Measurements from ENCODE around the gene AASDH. TPM values are rescaled to one million over a fixed set of nuclear protein-coding genes. Genes with fewer than 3 reads are reported as not detected.
"Not testable (repeated sequence)": the region's sequence is repeated elsewhere in the genome, so short reads cannot be mapped to it uniquely, and the experiment has no call there.

Gene AASDH
- total RNA-seq, 2 experiments from 2014 or later, result 10.3 to 12.8 TPM

DNA sequence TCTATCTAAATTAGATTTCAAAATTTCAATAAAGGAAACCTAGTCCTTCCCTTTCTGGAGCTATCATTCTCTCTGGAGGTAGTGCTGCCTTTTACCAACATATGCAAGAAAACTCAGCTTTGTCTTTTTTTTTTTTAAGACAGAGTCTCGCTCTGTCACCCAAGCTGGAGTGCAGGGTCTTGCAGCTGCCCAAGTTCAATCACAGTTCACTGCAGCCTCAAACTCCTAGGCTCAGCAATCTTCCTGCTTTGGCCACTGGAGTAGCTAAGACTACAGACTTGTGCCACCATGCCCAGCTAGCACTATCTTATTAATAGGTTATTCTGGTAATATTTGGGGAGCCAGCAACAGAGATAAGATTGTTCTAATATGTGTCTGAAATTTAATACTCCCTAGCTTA, 12.3 kb downstream of the AASDH start:
- Mint-ChIP-seq H3K9me3 (no peaks in the 10 kb centered on the region), H3K27ac (no peak overlapping the region), H3K36me3 (peaks cover 6% of the 10 kb centered on the region), H3K4me3 (no peak overlapping the region), H3K4me1 (peaks cover 1% of the 10 kb centered on the region), H3K27me3 (no peaks in the 10 kb centered on the region)
- no peak for ATAC-seq (ENCODE audit: low read depth)
- no peak for DNase-seq
- POLR2A ChIA-PET, result interaction anchor here (1.5 kb wide), 1 partner anchor 12 kb away, joined by 3 read pairs; the partner anchor contains the start of gene AASDH

DNA sequence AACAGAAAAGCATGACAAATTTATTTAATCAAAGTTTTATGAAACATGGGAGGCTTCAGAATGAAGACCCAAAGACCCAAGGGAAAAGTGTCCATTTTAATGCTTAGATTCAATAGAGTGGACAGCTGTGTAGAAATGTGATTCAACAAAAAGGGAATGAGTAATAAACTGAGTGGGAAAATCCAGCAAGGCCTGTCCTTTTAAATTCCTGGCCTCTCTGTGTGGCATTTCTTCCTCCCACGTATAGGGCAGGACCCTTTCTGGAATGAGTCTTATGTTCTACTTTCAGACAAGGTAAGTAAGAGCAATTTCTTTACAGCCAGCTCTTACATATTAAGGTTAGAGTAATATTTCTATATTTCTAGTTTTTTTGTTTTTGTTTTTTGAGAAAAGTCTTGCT, 14.5 kb downstream of the AASDH start:
- POLR2A ChIA-PET, result no interaction called here
- no peak for DNase-seq
- H3K4me1 Mint-ChIP-seq, result peaks cover 1% of the 10 kb centered on the region
- H3K27ac Mint-ChIP-seq, result no peak overlapping the region
- H3K36me3 Mint-ChIP-seq, result peaks cover 20% of the 10 kb centered on the region
- ATAC-seq (ENCODE audit: low read depth), result no peak
- no peak overlapping the region for H3K4me3 Mint-ChIP-seq
- no peaks in the 10 kb centered on the region for H3K27me3 Mint-ChIP-seq
- H3K9me3 Mint-ChIP-seq, result peaks cover 3% of the 10 kb centered on the region

DNA sequence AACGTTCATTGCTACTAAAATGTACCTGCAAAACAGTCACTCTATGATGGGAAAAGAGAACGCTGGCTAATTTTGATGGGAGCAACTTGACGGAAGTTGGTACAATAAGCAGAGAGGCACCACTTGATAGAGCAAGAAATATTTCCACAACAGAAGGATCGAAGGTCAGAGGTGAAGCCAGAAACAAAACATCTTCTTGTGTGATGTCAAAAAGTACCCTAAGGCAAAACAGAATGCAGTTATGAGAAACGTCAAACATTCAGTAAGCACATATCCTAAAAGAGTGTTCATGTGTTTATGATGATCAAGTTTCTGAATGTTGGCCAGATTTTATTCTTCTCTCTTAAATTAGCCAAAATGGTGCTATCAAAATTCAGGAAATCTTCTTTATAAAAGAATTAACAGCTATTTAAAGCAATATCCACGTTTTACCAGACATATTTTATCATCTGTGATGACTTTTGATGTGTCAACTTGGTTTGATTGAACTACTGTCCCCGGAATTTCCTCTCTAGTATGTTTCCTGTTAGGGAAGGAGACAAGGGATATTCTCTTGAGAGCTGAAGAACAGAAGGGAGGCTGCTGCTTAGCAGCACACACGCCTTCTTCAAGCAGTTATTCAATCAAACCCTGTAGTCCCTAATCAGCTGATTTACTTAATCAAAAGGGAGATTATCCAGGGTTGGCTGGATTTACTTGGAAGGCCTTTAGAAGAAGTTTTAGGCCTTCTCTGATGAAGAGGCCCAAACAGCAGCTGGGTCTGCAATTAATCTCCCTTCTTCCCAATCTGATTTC, 15.7 kb downstream of the AASDH start:
- POLR2A ChIA-PET, result no interaction called here
- Mint-ChIP-seq H3K36me3 (peaks cover 20% of the 10 kb centered on the region), H3K27ac (no peak overlapping the region)

DNA sequence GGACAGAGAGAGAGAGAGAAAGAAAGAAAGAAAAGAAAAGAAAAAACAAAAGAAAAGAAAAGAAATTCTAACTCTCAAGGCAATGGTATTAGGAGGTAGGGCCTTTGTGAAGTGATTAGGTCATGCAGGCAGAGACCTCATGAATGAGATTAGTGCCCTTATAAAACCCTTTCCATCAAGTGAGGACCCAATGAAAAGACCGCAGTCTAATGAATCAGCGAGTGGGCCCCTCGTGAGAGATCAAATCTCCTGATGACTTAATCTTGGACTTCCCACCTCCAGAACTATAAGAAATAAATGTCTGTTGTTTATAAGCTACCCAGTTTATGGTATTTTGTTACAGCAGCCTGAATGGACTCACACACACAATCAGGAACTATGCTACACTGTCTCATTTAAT, 16.9 kb downstream of the AASDH start:
- no peaks in the 10 kb centered on the region for H3K27me3 Mint-ChIP-seq
- POLR2A ChIA-PET, result no interaction called here
- ATAC-seq (ENCODE audit: low read depth), result no peak

More for the DNA sequence above, 15.7 kb downstream of the AASDH start:
- DNase-seq (no peak), ATAC-seq (ENCODE audit: low read depth) (no peak)
- Mint-ChIP-seq H3K27me3 (no peaks in the 10 kb centered on the region), H3K4me3 (no peak overlapping the region), H3K9me3 (peaks cover 3% of the 10 kb centered on the region), H3K4me1 (no peaks in the 10 kb centered on the region)

DNA sequence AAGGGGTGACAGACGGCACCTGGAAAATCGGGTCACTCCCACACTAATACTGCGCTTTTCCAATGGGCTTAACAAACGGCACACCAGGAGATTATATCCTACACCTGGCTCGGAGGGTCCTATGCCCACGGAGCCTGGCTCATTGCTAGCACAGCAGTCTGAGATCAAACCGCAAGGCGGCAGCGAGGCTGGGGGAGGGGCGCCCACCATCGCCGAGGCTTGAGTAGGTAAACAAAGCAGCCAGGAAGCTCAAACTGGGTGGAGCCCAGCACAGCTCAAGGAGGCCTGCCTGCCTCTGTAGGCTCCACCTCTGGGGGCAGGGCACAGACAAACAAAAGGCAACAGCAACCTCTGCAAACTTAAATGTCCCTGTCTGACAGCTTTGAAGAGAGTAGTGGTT, 24.3 kb downstream of the AASDH start:
- DNase-seq; H3K9me3 Mint-ChIP-seq; H3K27me3 Mint-ChIP-seq; ATAC-seq (ENCODE audit: low read depth); H3K4me3 Mint-ChIP-seq; POLR2A ChIA-PET; H3K4me1 Mint-ChIP-seq; H3K27ac Mint-ChIP-seq: not testable (repeated sequence)
- peaks cover 18% of the 10 kb centered on the region for H3K36me3 Mint-ChIP-seq

More for the DNA sequence above, 16.9 kb downstream of the AASDH start:
- Mint-ChIP-seq H3K9me3 (peaks cover 4% of the 10 kb centered on the region), H3K27ac (no peak overlapping the region), H3K4me3 (no peak overlapping the region), H3K4me1 (no peaks in the 10 kb centered on the region), H3K36me3 (peaks cover 20% of the 10 kb centered on the region)
- DNase-seq, result no peak

DNA sequence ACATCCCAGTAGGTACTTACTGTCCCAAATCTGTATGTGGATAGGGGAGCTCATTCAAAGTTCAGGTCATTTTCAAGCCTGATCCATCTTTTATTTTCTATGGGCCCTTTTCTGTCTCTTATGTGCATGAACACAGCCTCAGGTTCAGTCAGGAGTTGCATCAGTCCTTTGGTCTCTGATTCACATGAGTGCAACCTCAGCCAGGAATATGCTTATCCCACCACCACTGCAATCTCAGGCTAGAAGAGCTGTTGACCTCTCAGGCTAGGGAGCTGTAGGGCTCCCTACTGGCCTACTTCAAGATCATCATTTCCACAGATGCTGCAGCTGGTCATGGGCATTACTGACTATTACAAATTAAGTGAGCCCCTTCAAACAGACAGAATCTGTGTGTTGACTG, 27.2 kb downstream of the AASDH start:
- POLR2A ChIA-PET, result no interaction called here
- Mint-ChIP-seq H3K4me1 (peaks cover 3% of the 10 kb centered on the region), H3K27ac (no peak overlapping the region), H3K9me3 (peaks cover 8% of the 10 kb centered on the region), H3K36me3 (peaks cover 14% of the 10 kb centered on the region), H3K27me3 (no peaks in the 10 kb centered on the region), H3K4me3 (no peak overlapping the region)
- DNase-seq (no peak), ATAC-seq (ENCODE audit: low read depth) (no peak)

DNA sequence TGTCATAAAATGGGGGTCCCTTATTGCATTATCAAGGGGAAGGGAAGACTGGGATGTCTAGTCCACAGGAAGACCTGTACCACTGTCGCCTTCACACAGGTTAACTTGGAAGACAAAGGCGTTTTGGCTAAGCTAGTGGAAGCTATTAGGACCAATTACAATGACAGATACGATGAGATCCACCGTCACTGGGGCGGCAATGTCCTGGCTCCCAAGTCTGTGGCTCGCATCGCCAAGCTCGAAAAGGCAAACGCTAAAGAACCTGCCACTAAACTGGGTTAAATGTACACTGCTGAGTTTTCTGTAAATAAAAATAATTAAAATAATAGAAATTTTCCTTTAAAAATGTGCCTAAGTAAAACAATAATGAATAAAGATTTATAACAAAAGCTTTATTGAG, 30.6 kb downstream of the AASDH start:
- H3K36me3 Mint-ChIP-seq, result peaks cover 3% of the 10 kb centered on the region
- no peak for ATAC-seq (ENCODE audit: low read depth)
- POLR2A ChIA-PET, result no interaction called here

DNA sequence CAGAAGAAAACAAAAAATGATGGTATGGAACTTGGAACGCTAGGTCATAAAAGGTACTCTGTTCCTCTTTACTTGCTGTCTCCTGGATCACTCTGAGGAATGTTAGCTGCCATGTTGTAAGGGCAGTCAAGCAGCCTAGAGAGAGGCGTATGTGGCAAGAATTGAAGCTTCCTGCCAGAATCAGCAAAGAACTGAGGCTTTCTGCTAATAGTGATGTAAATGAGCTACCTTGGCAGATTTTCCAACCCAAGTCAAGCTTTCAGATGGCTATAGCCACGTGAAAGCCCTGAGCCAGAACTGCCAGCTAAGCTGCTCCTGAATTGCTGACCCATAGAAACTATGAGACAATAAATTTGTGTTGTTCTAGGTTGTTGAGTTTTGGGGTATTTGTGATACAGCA, 38.7 kb downstream of the AASDH start:
- POLR2A ChIA-PET, result interaction anchor here (1.1 kb wide), 1 partner anchor 39 kb away, joined by 4 read pairs; the partner anchor contains the start of gene AASDH
- DNase-seq, result no peak
- no peak for ATAC-seq (ENCODE audit: low read depth)
- no peak overlapping the region for H3K4me3 Mint-ChIP-seq
- no peaks in the 10 kb centered on the region for H3K27me3 Mint-ChIP-seq
- H3K36me3 Mint-ChIP-seq, result peaks cover 9% of the 10 kb centered on the region
- H3K9me3 Mint-ChIP-seq, result no peaks in the 10 kb centered on the region
- peaks cover 8% of the 10 kb centered on the region for H3K4me1 Mint-ChIP-seq
- H3K27ac Mint-ChIP-seq, result no peak overlapping the region

More for the DNA sequence above, 30.6 kb downstream of the AASDH start:
- Mint-ChIP-seq H3K9me3 (no peaks in the 10 kb centered on the region), H3K27me3 (no peaks in the 10 kb centered on the region), H3K27ac (no peak overlapping the region), H3K4me3 (no peak overlapping the region), H3K4me1 (no peaks in the 10 kb centered on the region)
- no peak for DNase-seq

DNA sequence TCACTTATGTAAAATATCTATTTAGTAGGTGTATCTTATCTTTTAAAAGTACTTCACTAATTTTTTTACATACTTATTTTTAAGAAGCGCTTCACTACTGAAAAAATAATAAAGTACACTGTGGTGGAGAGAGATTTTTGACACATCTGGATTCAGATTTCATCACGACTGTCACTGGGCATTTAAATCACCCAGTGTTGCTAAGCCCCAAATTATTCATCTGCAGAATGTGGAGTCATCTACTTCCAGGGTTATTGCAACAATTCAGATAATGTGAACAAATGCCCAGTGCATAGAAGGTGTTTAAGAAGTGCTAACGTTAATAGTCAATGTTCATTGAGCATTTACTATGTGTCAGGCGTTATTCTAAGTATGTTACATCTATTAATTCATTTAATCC, 41.8 kb downstream of the AASDH start:
- POLR2A ChIA-PET, result no interaction called here
- H3K4me3 Mint-ChIP-seq, result no peak overlapping the region
- ATAC-seq (ENCODE audit: low read depth), result no peak

DNA sequence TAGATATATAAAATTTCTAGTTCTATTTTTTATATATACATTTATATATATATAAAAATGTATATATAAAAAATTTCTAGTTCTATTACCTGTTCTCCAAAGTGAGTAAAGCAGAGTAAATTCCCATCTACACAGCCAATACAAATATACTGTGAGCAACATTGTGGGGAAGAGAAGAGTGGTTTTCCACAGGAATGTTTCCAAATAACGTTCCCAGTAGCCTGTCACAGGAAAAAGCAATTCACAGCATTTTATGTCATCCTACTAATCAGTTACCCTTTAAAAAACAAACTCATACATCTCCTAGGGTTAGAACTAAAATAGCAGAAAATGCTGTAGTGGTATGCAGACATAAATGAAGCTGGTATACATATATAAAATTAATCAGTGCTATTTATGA, 44.5 kb downstream of the AASDH start:
- no peak for DNase-seq
- Mint-ChIP-seq H3K9me3 (peaks cover 2% of the 10 kb centered on the region), H3K27me3 (no peaks in the 10 kb centered on the region), H3K27ac (no peak overlapping the region), H3K4me1 (no peaks in the 10 kb centered on the region), H3K4me3 (no peak overlapping the region), H3K36me3 (peaks cover 11% of the 10 kb centered on the region)
- ATAC-seq (ENCODE audit: low read depth), result no peak
- POLR2A ChIA-PET, result no interaction called here

More for the DNA sequence above, 41.8 kb downstream of the AASDH start:
- no peaks in the 10 kb centered on the region for H3K27me3 Mint-ChIP-seq
- peaks cover 8% of the 10 kb centered on the region for H3K4me1 Mint-ChIP-seq
- no peaks in the 10 kb centered on the region for H3K9me3 Mint-ChIP-seq
- DNase-seq, result no peak
- peaks cover 16% of the 10 kb centered on the region for H3K36me3 Mint-ChIP-seq
- H3K27ac Mint-ChIP-seq, result no peak overlapping the region

DNA sequence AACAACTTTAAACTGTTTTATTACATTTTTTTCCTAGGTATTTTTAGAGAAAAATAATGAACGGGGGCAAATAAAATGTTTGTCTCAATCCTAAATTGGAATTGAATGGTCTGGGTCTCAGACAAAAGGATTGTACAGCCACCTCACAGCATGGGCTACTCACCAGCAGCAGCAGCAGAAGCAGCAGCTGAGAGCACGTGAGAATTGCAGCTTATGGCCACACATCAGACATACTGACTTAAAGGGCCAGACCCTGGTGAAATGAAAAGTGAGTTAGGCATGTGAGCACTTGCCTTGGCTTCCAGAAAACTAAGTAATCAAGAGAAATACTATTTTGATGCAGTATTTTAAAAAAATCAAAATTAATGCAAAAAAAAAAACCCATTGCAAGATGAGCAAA, 56.6 kb downstream of the AASDH start:
- no peak for ATAC-seq (ENCODE audit: low read depth)
- H3K9me3 Mint-ChIP-seq, result peaks cover 3% of the 10 kb centered on the region
- no peak overlapping the region for H3K4me3 Mint-ChIP-seq
- no peaks in the 10 kb centered on the region for H3K27me3 Mint-ChIP-seq
- no peaks in the 10 kb centered on the region for H3K36me3 Mint-ChIP-seq
- no peak for DNase-seq
- H3K27ac Mint-ChIP-seq, result no peak overlapping the region
- no peaks in the 10 kb centered on the region for H3K4me1 Mint-ChIP-seq
- POLR2A ChIA-PET, result no interaction called here

DNA sequence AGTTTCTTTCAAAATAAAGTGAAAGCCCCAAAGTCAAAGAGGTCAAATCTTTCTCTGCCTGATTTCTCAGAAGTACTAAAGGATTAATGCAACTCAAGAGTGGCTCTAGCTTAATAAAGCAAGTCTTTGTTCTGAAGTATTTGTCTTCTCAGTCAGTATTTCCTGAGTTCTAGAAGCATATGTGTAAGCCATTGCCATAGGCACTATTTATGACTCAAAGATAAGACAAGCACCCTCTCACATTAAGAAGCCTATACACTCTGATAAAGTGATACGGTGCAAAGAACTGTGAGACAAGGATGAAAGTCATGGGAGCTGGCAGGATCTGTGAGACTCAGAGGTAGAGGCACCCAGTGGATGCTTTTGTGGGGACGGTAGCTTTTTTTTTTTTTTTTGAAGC, 60.9 kb downstream of the AASDH start:
- H3K36me3 Mint-ChIP-seq, result no peaks in the 10 kb centered on the region
- no peak overlapping the region for H3K4me3 Mint-ChIP-seq
- no peaks in the 10 kb centered on the region for H3K4me1 Mint-ChIP-seq
- no peaks in the 10 kb centered on the region for H3K9me3 Mint-ChIP-seq
- H3K27me3 Mint-ChIP-seq, result peaks cover 5% of the 10 kb centered on the region
- no peak overlapping the region for H3K27ac Mint-ChIP-seq
- DNase-seq, result no peak
- POLR2A ChIA-PET, result no interaction called here
- no peak for ATAC-seq (ENCODE audit: low read depth)

DNA sequence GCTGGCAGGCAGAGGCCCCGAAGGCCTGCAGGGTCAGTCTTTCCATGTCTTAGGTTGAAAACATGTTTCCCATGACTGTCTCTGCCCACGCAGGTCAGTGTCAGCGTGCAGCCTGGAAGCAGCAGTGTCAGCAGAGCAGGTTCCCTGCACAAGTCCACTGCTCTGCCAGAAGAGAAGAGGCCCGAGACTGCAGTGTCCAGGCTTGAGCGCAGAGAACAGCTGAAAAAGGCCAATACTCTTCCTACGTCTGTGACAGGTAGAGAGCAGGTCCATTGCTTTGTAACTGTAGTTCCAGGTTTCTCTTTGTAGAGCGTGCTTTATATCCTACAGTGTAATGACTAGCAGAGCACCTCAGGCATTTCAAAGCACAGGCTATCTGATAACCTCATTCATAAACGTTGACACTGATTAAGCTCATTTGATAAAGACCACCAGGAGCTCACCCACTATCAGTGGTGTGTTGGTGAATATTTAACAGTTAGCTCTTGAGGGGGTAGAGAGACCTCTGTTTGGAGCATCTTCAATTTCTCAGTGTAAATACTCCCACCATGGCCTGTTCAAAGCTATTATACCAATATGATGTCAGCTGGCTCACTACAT, 63.2 kb downstream of the AASDH start:
- POLR2A ChIA-PET, result no interaction called here
- peaks cover 9% of the 10 kb centered on the region for H3K27me3 Mint-ChIP-seq
- no peaks in the 10 kb centered on the region for H3K9me3 Mint-ChIP-seq
- DNase-seq, result no peak
- no peaks in the 10 kb centered on the region for H3K4me1 Mint-ChIP-seq
- H3K27ac Mint-ChIP-seq, result no peak overlapping the region
- H3K36me3 Mint-ChIP-seq, result no peaks in the 10 kb centered on the region
- no peak for ATAC-seq (ENCODE audit: low read depth)
- H3K4me3 Mint-ChIP-seq, result no peak overlapping the region

DNA sequence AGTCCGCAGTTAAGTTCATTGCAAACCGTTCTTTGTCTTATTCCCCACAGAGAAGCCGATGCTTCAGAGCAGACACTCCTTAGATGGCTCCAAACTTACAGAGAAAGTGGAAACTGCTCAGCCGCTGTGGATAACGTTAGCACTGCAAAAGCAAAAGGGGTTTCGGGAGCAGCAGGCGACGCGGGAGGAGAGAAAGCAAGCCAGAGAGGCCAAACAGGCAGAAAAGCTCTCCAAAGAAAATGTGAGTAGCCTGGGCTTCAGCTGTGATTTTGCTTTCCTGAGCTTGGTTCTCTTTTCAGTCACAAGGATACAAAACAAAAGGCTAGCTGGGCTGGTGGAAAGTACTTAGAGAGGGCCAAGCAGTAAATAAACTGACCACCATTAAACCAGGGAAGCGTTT, 64.0 kb downstream of the AASDH start:
- DNase-seq (no peak), ATAC-seq (ENCODE audit: low read depth) (no peak)
- no peak overlapping the region for H3K4me3 Mint-ChIP-seq
- peaks cover 9% of the 10 kb centered on the region for H3K27me3 Mint-ChIP-seq
- H3K4me1 Mint-ChIP-seq, result no peaks in the 10 kb centered on the region
- no peaks in the 10 kb centered on the region for H3K9me3 Mint-ChIP-seq
- POLR2A ChIA-PET, result no interaction called here
- no peak overlapping the region for H3K27ac Mint-ChIP-seq
- H3K36me3 Mint-ChIP-seq, result no peaks in the 10 kb centered on the region

All from activated naive CD8-positive, alpha-beta T cell treated with anti-CD3 and anti-CD28 coated beads, Interleukin-2, amount 10 ng/mL, durations not matched to agents 7 days and 5 days (primary cell).